Peyer's patch (tissue), 4 donors: ENCODE measurements around the gene ADAMTSL2. TPM values are rescaled to one million over a fixed set of nuclear protein-coding genes. Genes with fewer than 3 reads are reported as not detected.

Experiments
- DNase-seq, 3 donors: peaks; one replicate each; pipeline ENCODE4 v3.0.0-alpha.2; 2017 to 2019
- H3K27ac ChIP-seq, 4 donors: fragments of 200-600 bp; sonication (generic); one replicate each; pipeline ENCODE4 v1.5.1; 2016 to 2019
- H3K27me3 ChIP-seq, 2 donors: fragments of 200-600 bp; sonication (generic); one replicate each; pipeline ENCODE4 v1.5.1; 2019
- H3K36me3 ChIP-seq, 3 donors: fragments of 200-600 bp; sonication (generic); one replicate each; pipeline ENCODE4 v1.5.1; 2016 to 2019
- H3K4me1 ChIP-seq, 4 donors: fragments of 200-600 bp; sonication (generic); one replicate each; pipeline ENCODE4 v1.5.1; 2016 to 2019
- H3K4me3 ChIP-seq, 4 donors: fragments of 200-600 bp; sonication (generic); 1 replicate in 3 of 4; 2 replicates in 1 of 4; pipeline ENCODE4 v1.5.1; 2016 to 2019; ENCODE audit warnings: mild to moderate bottlenecking in 1 of 4
- H3K9me3 ChIP-seq, 4 donors: fragments of 200-600 bp; sonication (generic); one replicate each; pipeline ENCODE4 v1.5.1; 2016 to 2019; ENCODE audit warnings: mild to moderate bottlenecking in 1 of 4
- CTCF ChIP-seq, 6 experiments: fragments of 450-650 bp in 4 of 6; fragments of 200-600 bp in 2 of 6; sonication (generic) in 1 of 6; IDR thresholded peaks; one replicate each; pipeline ENCODE4 v1.5.1; 2017 to 2019; ENCODE audit warnings: antibody characterized with exemption in 6 of 6, mild to moderate bottlenecking in 3 of 6, moderate library complexity in 1 of 6
- POLR2A ChIP-seq, 2 donors: fragments of 450-650 bp; IDR thresholded peaks; one replicate each; pipeline ENCODE4 v1.5.1; 2017; ENCODE audit warnings: antibody characterized with exemption in 2 of 2, mild to moderate bottlenecking in 2 of 2, moderate library complexity in 2 of 2
- total RNA-seq, 4 donors: library from RNA; depleted of rRNA; stranded (reverse); fragments of >200 nt; gene quantifications; one replicate each; pipeline ENCODE4 v1.1.0, GENCODE V29; 2016

The ADAMTSL2 gene
- total RNA-seq, 4 donors from 2014 or later, result 0.40 to 14.0 (median 1.8) TPM

- TF ChIP-seq CTCF (IDR thresholded peaks at IDR 0.05), result no peak
- no peak for TF ChIP-seq POLR2A (IDR thresholded peaks at IDR 0.05)
- no peak overlapping the region for H3K4me3 ChIP-seq
- H3K27ac ChIP-seq, result peak overlapping the region in 2 of 4 donors; percentile 57
- no peaks in the 10 kb centered on the region for H3K9me3 ChIP-seq
- no peaks in the 10 kb centered on the region for H3K27me3 ChIP-seq
- H3K4me1 ChIP-seq, result peaks cover 0 to 13% (median 0%) of the 10 kb centered on the region in 4 donors
- DNase-seq, result no peak
- no peaks in the 10 kb centered on the region for H3K36me3 ChIP-seq
Observed at GRCh38 chr9:133557581-133557980, 23.1 kb downstream of the ADAMTSL2 start.

GRCh38 chr9:133558191-133559126 lies 24.0 kb downstream of the ADAMTSL2 start:
- H3K9me3 ChIP-seq, result no peaks in the 10 kb centered on the region
- H3K4me1 ChIP-seq, result peaks cover 0 to 19% (median 2%) of the 10 kb centered on the region in 4 donors
- no peak overlapping the region for H3K4me3 ChIP-seq
- H3K27me3 ChIP-seq, result no peaks in the 10 kb centered on the region
- no peaks in the 10 kb centered on the region for H3K36me3 ChIP-seq
- TF ChIP-seq POLR2A (IDR thresholded peaks at IDR 0.05) (no peak), CTCF (IDR thresholded peaks at IDR 0.05) (no peak)
- H3K27ac ChIP-seq, result peak overlapping the region in 3 of 4 donors; percentile 38 to 57 (median 57)
- DNase-seq, result no peak

- H3K4me1 ChIP-seq, result peaks cover 0 to 21% (median 3%) of the 10 kb centered on the region in 4 donors
- no peaks in the 10 kb centered on the region for H3K36me3 ChIP-seq
- no peaks in the 10 kb centered on the region for H3K9me3 ChIP-seq
- TF ChIP-seq POLR2A (IDR thresholded peaks at IDR 0.05) (no peak), CTCF (IDR thresholded peaks at IDR 0.05) (no peak)
- no peaks in the 10 kb centered on the region for H3K27me3 ChIP-seq
- no peak for DNase-seq
- H3K4me3 ChIP-seq, result no peak overlapping the region
- H3K27ac ChIP-seq, result no peak overlapping the region
Observed at GRCh38 chr9:133560311-133560710, 25.8 kb downstream of the ADAMTSL2 start.

GRCh38 chr9:133560944-133561343 lies 26.4 kb downstream of the ADAMTSL2 start:
- Histone ChIP-seq H3K27me3 (no peaks in the 10 kb centered on the region), H3K4me3 (no peak overlapping the region), H3K36me3 (no peaks in the 10 kb centered on the region), H3K4me1 (peaks cover 0 to 21% (median 3%) of the 10 kb centered on the region in 4 donors), H3K27ac (no peak overlapping the region), H3K9me3 (no peaks in the 10 kb centered on the region)
- DNase-seq, result no peak
- TF ChIP-seq POLR2A (IDR thresholded peaks at IDR 0.05) (no peak), CTCF (IDR thresholded peaks at IDR 0.05) (no peak)

GRCh38 chr9:133561976-133562554 lies 27.6 kb downstream of the ADAMTSL2 start:
- Histone ChIP-seq H3K4me1 (peaks cover 0 to 21% (median 3%) of the 10 kb centered on the region in 4 donors), H3K36me3 (no peaks in the 10 kb centered on the region), H3K27me3 (no peaks in the 10 kb centered on the region), H3K4me3 (no peak overlapping the region), H3K27ac (no peak overlapping the region), H3K9me3 (no peaks in the 10 kb centered on the region)
- TF ChIP-seq CTCF (IDR thresholded peaks at IDR 0.05) (no peak), POLR2A (IDR thresholded peaks at IDR 0.05) (no peak)
- DNase-seq, result no peak
